HCT116 (cell line): ENCODE measurements around the gene PPP3R1. TPM values are rescaled to one million over a fixed set of nuclear protein-coding genes. Genes with fewer than 3 reads are reported as not detected.

Experiments used
- ATAC-seq: fragments of 200-7000 bp; cut with Tn5 transposase; 2 replicates; pipeline ENCODE4 v1.9.1; 2020; ENCODE audit warnings: mild to moderate bottlenecking, moderate library complexity
- BruUV-seq: library from RNA; stranded (reverse); fragments of 400-500 nt; replicated peaks from 2 replicates; lab custom pipeline; 2021; lab: Mats Ljungman, UMichigan
- CTCF ChIA-PET: fragments of 300-600 bp; sonication (Branson Sonifier 250); formaldehyde crosslinking; loops from one replicate; lab custom pipeline; 2021; ENCODE audit warnings: antibody characterized with exemption; lab: Charles Lee
- POLR2A ChIA-PET: fragments of 300-600, 350-600 bp; sonication (Branson Sonifier 250); formaldehyde crosslinking; loops from one replicate; lab custom pipeline; 2021; ENCODE audit warnings: antibody characterized with exemption; lab: Charles Lee
- RAD21 ChIA-PET, 2 experiments: fragments of 300-600 bp; sonication (Branson Sonifier 250); formaldehyde crosslinking; loops; one replicate each; lab custom pipeline; 2023; ENCODE audit warnings: low total read pairs in 2 of 2; ENCODE audit not compliant: uncharacterized antibody in 2 of 2, unreplicated experiment in 2 of 2, low non-redundant PET in 1 of 2; lab: Charles Lee
- DNase-seq: peaks from one replicate; pipeline ENCODE4 v3.0.0-alpha.2; 2010; ENCODE audit warnings: low read depth, low spot score
- H2AFZ ChIP-seq: fragments of 200-600 bp; shearing (Covaris generic), sonication (generic); 2 replicates; pipeline ENCODE4 v1.6.1; 2017; ENCODE audit warnings: low read depth, mixed run types, mixed read lengths, antibody characterized with exemption, low read length; ENCODE audit not compliant: poor library complexity, severe bottlenecking
- H3K27ac ChIP-seq: 2 replicates; pipeline ENCODE4 v1.5.1; 2012; ENCODE audit warnings: low read depth, low read length
- H3K27me3 ChIP-seq: fragments of 200-600 bp; sonication (generic); 2 replicates; pipeline ENCODE4 v1.6.1; 2016; ENCODE audit warnings: mixed run types, low read length, mixed read lengths; ENCODE audit not compliant: insufficient read depth
- H3K36me3 ChIP-seq, 2 experiments: fragments of 200-500 bp in 1 of 2; fragments of 200-600 bp in 1 of 2; sonication (Bioruptor generic) in 1 of 2; sonication (generic) in 1 of 2; 2 replicates each; pipeline versions ENCODE4 v1.5.1 to v1.6.1; 2014 to 2016; ENCODE audit warnings: low read length in 2 of 2, inconsistent platforms in 1 of 2, mixed read lengths in 1 of 2, mixed run types in 1 of 2; ENCODE audit not compliant: insufficient read depth in 2 of 2, control insufficient read depth in 1 of 2
- H3K4me1 ChIP-seq, 2 experiments: fragments of 200-600 bp in 1 of 2; sonication (generic) in 1 of 2; 2 replicates each; pipeline versions ENCODE4 v1.5.1 to v1.6.1; 2012 to 2017; ENCODE audit warnings: low read length in 2 of 2, inconsistent platforms in 1 of 2, mild to moderate bottlenecking in 1 of 2, mixed read lengths in 1 of 2, mixed run types in 1 of 2, moderate library complexity in 1 of 2; ENCODE audit not compliant: insufficient read depth in 2 of 2, control insufficient read depth in 1 of 2
- H3K4me2 ChIP-seq: fragments of 200-600 bp; sonication (generic); 2 replicates; pipeline ENCODE4 v1.6.1; 2017; ENCODE audit warnings: mixed run types, low read length, mixed read lengths
- H3K4me3 ChIP-seq, 2 experiments: fragments of 200-600 bp in 1 of 2; sonication (generic) in 1 of 2; replicated peaks in 1 of 2; 2 replicates each; pipeline ENCODE4 v1.5.1; 2011 to 2016; ENCODE audit warnings: low read length in 2 of 2, control low read depth in 1 of 2, low read depth in 1 of 2, mild to moderate bottlenecking in 1 of 2, mixed read lengths in 1 of 2, mixed run types in 1 of 2
- H3K79me2 ChIP-seq: fragments of 200-600 bp; sonication (generic); 2 replicates; pipeline ENCODE4 v1.6.1; 2017; ENCODE audit warnings: mild to moderate bottlenecking, mixed run types, low read length, moderate library complexity, mixed read lengths; ENCODE audit not compliant: insufficient read depth
- H3K9ac ChIP-seq: fragments of 200-600 bp; sonication (generic); 2 replicates; pipeline ENCODE4 v1.6.1; 2016; ENCODE audit warnings: low read length, mixed read lengths
- H3K9me2 ChIP-seq: fragments of 200-600 bp; sonication (generic), shearing (Covaris generic); 2 replicates; pipeline ENCODE4 v1.6.1; 2017; ENCODE audit warnings: mixed run types, mild to moderate bottlenecking, moderate library complexity; ENCODE audit not compliant: insufficient read depth
- H3K9me3 ChIP-seq, 2 experiments: fragments of 200-500 bp in 1 of 2; fragments of 200-600 bp in 1 of 2; sonication (Bioruptor generic) in 1 of 2; sonication (generic) in 1 of 2; 2 replicates each; pipeline ENCODE4 v1.6.1; 2014 to 2017; ENCODE audit warnings: low read length in 2 of 2, mixed read lengths in 2 of 2, inconsistent platforms in 1 of 2, low read depth in 1 of 2, mild to moderate bottlenecking in 1 of 2, mixed run types in 1 of 2, moderate library complexity in 1 of 2; ENCODE audit not compliant: control insufficient read depth in 1 of 2, insufficient read depth in 1 of 2
- H4K20me1 ChIP-seq: fragments of 200-600 bp; sonication (generic), shearing (Covaris generic); 2 replicates; pipeline ENCODE4 v1.6.1; 2017; ENCODE audit warnings: mixed run types, mild to moderate bottlenecking, moderate library complexity; ENCODE audit not compliant: insufficient read depth
- ATF3 ChIP-seq: IDR thresholded peaks from 2 replicates; pipeline ENCODE4 v1.6.1; 2012
- CEBPB ChIP-seq: IDR thresholded peaks from 2 replicates; pipeline ENCODE4 v1.6.1; 2012; ENCODE audit warnings: low read depth
- EGR1 ChIP-seq: IDR thresholded peaks from 2 replicates; pipeline ENCODE4 v1.6.1; 2012; ENCODE audit warnings: low read depth
- FOSL1 ChIP-seq: IDR thresholded peaks from 2 replicates; pipeline ENCODE4 v1.6.1; 2012; ENCODE audit warnings: low read depth
- REST ChIP-seq: IDR thresholded peaks from 2 replicates; pipeline ENCODE4 v1.6.1; 2012; ENCODE audit warnings: low read depth
- SIN3A ChIP-seq: IDR thresholded peaks from 2 replicates; pipeline ENCODE4 v1.6.1; 2012; ENCODE audit warnings: low read depth
- SP1 ChIP-seq: IDR thresholded peaks from 2 replicates; pipeline ENCODE4 v1.6.1; 2012; ENCODE audit warnings: low read depth
- ZFX ChIP-seq: fragments of 450-650 bp; IDR thresholded peaks from 2 replicates; pipeline ENCODE4 v1.6.1; 2017
- ZNF274 ChIP-seq: fragments of 200-500 bp; sonication (Bioruptor generic); IDR thresholded peaks from 2 replicates; pipeline ENCODE4 v1.6.1; 2014; ENCODE audit warnings: mild to moderate bottlenecking, low read depth, low read length, inconsistent platforms
- intact Hi-C: fragments of 100-400 bp; cut with micrococcal nuclease; formaldehyde crosslinking; loops from 2 replicates; pipeline ENCODE4 v1.10.0; 2022
- total RNA-seq: library from RNA; stranded (reverse); gene quantifications from one replicate; pipeline ENCODE4 v1.2.1, GENCODE V29; 2021; ENCODE audit not compliant: unreplicated experiment

Gene PPP3R1
- total RNA-seq, 1 experiment from 2014 or later, result 69.9 TPM

GRCh38 chr2:68163641-68164040 is 88.7 kb downstream of the PPP3R1 start:
- Histone ChIP-seq H2AFZ (no peak overlapping the region), H3K36me3 (peaks cover 32 to 42% of the 10 kb centered on the region in 2 experiments), H3K4me2 (no peak overlapping the region), H3K9ac (no peak overlapping the region), H3K4me3 (no peak overlapping the region), H3K9me3 (no peaks in the 10 kb centered on the region), H3K4me1 (peaks cover 3 to 4% of the 10 kb centered on the region in 2 experiments; a peak in 3 of 4 replicates), H3K27ac (no peak overlapping the region), H3K79me2 (peaks cover 61% of the 10 kb centered on the region), H4K20me1 (peaks cover 9% of the 10 kb centered on the region; the same call in 1 of the 2 replicates), H3K9me2 (no peaks in the 10 kb centered on the region), H3K27me3 (no peaks in the 10 kb centered on the region)
- ATAC-seq (no peak), DNase-seq (no peak)
- intact Hi-C loops, result no loop called here
- ChIA-PET POLR2A (no interaction called here), RAD21 (no interaction called here), CTCF (no interaction called here)
- BruUV-seq, result no TSS peak
- TF ChIP-seq SP1 (no peak), EGR1 (no peak), SIN3A (no peak), ZNF274 (no peak), ZFX (no peak), CEBPB (no peak), ATF3 (no peak), REST (no peak), FOSL1 (no peak)
